HL-60 (cell line): ENCODE results near the gene FMN1.

ENCODE experiments used
- POLR2AphosphoS5 ChIP-seq: IDR thresholded peaks from 2 replicates; pipeline ENCODE4 v1.6.1; 2012; ENCODE audit warnings: low read depth
- TF ChIP-seq, protein P1 (sequence below): IDR thresholded peaks from one replicate; pipeline ENCODE4 v1.5.1; 2011; ENCODE audit warnings: low read length, control low read depth, inconsistent platforms; ENCODE audit not compliant: insufficient read depth
- TF ChIP-seq, protein P2 (sequence below): IDR thresholded peaks from 2 replicates; pipeline ENCODE4 v1.6.1; 2012; ENCODE audit warnings: low read depth; ENCODE audit not compliant: insufficient replicate concordance

DNA sequence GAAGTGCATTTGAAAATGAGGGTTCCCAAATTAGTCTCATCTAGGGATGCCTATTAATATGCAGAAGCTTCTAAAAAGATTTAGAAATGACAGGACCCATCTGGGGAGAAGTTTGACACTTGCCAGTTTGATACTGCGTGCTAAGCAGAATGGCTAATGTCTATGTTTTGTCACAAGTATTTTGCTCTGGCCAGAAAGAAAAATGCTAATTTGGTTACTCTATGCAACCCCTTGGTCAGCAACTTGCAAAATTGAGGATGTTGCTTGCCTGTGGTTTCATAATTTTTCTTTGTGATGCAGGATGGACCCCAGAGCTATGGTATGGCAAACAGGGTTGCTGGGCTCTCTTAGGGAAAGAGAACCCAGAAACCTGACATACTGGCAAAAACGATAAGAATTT is 148.2 kb downstream of the FMN1 start:
- TF ChIP-seq, protein P1, sequence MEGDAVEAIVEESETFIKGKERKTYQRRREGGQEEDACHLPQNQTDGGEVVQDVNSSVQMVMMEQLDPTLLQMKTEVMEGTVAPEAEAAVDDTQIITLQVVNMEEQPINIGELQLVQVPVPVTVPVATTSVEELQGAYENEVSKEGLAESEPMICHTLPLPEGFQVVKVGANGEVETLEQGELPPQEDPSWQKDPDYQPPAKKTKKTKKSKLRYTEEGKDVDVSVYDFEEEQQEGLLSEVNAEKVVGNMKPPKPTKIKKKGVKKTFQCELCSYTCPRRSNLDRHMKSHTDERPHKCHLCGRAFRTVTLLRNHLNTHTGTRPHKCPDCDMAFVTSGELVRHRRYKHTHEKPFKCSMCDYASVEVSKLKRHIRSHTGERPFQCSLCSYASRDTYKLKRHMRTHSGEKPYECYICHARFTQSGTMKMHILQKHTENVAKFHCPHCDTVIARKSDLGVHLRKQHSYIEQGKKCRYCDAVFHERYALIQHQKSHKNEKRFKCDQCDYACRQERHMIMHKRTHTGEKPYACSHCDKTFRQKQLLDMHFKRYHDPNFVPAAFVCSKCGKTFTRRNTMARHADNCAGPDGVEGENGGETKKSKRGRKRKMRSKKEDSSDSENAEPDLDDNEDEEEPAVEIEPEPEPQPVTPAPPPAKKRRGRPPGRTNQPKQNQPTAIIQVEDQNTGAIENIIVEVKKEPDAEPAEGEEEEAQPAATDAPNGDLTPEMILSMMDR: no peak
- no peak for TF ChIP-seq POLR2AphosphoS5
- TF ChIP-seq, protein P2, sequence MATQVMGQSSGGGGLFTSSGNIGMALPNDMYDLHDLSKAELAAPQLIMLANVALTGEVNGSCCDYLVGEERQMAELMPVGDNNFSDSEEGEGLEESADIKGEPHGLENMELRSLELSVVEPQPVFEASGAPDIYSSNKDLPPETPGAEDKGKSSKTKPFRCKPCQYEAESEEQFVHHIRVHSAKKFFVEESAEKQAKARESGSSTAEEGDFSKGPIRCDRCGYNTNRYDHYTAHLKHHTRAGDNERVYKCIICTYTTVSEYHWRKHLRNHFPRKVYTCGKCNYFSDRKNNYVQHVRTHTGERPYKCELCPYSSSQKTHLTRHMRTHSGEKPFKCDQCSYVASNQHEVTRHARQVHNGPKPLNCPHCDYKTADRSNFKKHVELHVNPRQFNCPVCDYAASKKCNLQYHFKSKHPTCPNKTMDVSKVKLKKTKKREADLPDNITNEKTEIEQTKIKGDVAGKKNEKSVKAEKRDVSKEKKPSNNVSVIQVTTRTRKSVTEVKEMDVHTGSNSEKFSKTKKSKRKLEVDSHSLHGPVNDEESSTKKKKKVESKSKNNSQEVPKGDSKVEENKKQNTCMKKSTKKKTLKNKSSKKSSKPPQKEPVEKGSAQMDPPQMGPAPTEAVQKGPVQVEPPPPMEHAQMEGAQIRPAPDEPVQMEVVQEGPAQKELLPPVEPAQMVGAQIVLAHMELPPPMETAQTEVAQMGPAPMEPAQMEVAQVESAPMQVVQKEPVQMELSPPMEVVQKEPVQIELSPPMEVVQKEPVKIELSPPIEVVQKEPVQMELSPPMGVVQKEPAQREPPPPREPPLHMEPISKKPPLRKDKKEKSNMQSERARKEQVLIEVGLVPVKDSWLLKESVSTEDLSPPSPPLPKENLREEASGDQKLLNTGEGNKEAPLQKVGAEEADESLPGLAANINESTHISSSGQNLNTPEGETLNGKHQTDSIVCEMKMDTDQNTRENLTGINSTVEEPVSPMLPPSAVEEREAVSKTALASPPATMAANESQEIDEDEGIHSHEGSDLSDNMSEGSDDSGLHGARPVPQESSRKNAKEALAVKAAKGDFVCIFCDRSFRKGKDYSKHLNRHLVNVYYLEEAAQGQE: no peak
